ENCODE results near the gene CACNA1B. TPM values are rescaled to one million over a fixed set of nuclear protein-coding genes. Genes with fewer than 3 reads are reported as not detected.
"Not testable (repeated sequence)": the region's sequence is repeated elsewhere in the genome, so short reads cannot be mapped to it uniquely, and the experiment has no call there.

The CACNA1B gene
- total RNA-seq: under 1 TPM in 3 of 4 donors, not detected in 1; 0.04 to 0.13 (median 0.12) TPM

DNA sequence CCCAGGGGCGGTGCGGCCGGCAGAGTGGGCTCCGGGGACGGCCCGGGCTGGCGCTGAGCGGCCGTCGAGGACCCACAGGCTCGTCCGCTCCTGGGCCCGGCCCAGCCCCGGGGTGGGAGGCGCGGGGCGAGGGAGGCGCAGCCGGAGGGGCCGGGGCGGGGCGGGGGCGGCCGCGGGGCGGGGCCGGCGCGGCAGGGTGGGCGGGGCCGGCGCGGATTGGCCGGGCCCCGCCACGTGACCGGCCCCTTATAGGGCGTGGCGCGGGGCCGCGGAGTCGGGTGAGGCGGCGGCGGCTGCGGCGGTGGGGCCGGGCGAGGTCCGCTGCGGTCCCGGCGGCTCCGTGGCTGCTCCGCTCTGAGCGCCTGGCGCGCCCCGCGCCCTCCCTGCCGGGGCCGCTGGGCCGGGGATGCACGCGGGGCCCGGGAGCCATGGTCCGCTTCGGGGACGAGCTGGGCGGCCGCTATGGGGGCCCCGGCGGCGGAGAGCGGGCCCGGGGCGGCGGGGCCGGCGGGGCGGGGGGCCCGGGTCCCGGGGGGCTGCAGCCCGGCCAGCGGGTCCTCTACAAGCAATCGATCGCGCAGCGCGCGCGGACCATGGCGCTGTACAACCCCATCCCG, at the start of gene CACNA1B:
CACNA1B (plus strand) TSS at position 277 of the 617 bp plus-strand sequence; CDS start at position 429, 152 bp downstream.
- Histone ChIP-seq H3K4me3 (peak within 1 kb of the TSS in 1 of 2 donors; percentile 47), H3K4me1 (peaks cover 0 to 12% (median 5%) of the 10 kb centered on the region in 3 donors), H3K27me3 (peaks cover 81% of the 10 kb centered on the region)
- no CpG with 5 or more reads among the region's 95 CpGs for WGBS, 2 donors (ENCODE audit: low coverage in 1 of 2)
- H3K27ac ChIP-seq, ATAC-seq, H3K9me3 ChIP-seq, H3K36me3 ChIP-seq: not testable (repeated sequence)

DNA sequence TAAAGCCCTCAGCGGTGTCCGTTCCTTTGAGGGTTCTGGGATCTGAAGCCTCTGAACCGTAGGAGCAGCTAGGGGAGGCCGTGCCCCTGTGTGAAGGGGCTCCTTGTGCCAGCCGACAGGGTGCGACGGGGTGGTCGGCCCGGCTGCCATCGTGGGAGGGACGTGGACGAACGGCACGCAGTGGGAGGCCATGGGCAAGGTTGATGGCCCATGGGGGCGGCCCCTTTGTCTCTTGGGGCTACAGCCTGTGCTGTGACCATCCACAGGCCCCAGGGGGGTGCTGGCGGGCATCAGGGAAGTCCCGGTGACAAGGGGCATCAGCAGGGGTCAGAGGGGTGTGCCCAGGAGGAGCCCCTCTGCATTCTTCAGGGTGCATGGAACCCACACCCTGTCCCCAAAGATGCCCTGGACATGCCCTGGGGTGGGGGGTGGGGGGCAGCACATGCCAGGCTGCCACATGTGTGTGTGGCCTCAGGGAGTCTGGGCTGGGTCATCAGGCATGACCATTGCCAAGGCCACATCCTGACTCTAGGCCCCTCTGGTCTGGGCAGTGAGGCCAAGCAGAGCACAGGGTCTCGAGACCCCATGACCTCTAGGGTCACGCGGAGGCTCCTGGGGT, 49.6 kb upstream of the CACNA1B start:
- ATAC-seq: no peak
- Histone ChIP-seq H3K27me3 (no peaks in the 10 kb centered on the region), H3K36me3 (peaks cover 0 to 91% of the 10 kb centered on the region in 2 donors), H3K4me1 (no peaks in the 10 kb centered on the region), H3K9me3 (peaks cover 0 to 11% (median 0%) of the 10 kb centered on the region in 3 donors), H3K27ac (no peak overlapping the region), H3K4me3 (no peak overlapping the region)
- no peak for TF ChIP-seq EP300 (IDR thresholded peaks at IDR 0.05)
- no peak for TF ChIP-seq POLR2A (IDR thresholded peaks at IDR 0.05)
- TF ChIP-seq, protein P1, sequence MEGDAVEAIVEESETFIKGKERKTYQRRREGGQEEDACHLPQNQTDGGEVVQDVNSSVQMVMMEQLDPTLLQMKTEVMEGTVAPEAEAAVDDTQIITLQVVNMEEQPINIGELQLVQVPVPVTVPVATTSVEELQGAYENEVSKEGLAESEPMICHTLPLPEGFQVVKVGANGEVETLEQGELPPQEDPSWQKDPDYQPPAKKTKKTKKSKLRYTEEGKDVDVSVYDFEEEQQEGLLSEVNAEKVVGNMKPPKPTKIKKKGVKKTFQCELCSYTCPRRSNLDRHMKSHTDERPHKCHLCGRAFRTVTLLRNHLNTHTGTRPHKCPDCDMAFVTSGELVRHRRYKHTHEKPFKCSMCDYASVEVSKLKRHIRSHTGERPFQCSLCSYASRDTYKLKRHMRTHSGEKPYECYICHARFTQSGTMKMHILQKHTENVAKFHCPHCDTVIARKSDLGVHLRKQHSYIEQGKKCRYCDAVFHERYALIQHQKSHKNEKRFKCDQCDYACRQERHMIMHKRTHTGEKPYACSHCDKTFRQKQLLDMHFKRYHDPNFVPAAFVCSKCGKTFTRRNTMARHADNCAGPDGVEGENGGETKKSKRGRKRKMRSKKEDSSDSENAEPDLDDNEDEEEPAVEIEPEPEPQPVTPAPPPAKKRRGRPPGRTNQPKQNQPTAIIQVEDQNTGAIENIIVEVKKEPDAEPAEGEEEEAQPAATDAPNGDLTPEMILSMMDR (IDR thresholded peaks at IDR 0.05): no peak
- no peak for TF ChIP-seq POLR2AphosphoS5 (IDR thresholded peaks at IDR 0.05)
- WGBS, 2 donors (ENCODE audit: low coverage in 1 of 2): 100% methylated on average over 3 of the region's 20 CpGs; no CpG with 5 or more reads in 1 of the 2 donors

DNA sequence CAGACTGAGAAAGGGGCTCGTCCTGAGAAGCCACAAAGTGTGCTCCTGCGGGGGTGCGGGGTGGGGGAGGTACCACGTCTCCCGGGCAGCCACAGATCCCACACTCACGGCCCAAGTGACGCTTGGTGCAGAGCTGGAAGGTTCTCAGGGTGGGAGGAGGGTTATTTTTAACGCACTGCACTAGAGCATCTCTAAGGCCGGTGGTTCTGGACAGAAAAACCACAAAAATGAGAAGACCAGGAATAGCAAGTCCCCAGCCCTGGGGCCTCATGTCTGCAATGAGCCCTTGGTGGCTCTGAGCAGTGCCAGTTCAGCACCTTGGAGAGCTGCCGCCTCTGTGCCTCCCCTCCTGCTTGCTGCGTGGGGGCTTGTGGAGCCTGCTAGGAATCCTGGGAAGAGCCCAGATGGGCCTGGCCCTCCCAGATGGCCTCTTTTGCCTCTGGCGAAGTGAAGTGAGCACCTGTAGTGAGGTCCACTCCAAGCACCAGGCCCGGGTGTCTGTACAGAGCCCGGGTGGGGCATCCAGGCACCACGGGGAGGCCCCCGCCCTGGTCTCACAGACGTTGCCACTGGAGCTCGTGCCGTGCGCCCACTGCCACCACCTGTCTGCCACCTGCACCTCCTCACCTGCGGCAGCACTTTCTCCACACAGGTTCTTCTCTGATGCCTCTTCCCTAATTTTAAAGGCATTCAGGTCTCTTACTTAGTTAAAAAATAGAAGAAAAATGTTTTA, 48.9 kb upstream of the CACNA1B start:
- peaks cover 0 to 91% of the 10 kb centered on the region in 2 donors for H3K36me3 ChIP-seq
- H3K9me3 ChIP-seq: peaks cover 0 to 11% (median 0%) of the 10 kb centered on the region in 3 donors
- TF ChIP-seq EP300 (IDR thresholded peaks at IDR 0.05) (no peak), POLR2A (IDR thresholded peaks at IDR 0.05) (no peak)
- no peak overlapping the region for H3K4me3 ChIP-seq
- no peak overlapping the region for H3K27ac ChIP-seq
- ATAC-seq: no peak
- H3K27me3 ChIP-seq: no peaks in the 10 kb centered on the region
- 80 to 86% methylated on average over 2 to 6 of the region's 21 CpGs for WGBS, 2 donors (ENCODE audit: low coverage in 1 of 2)
- H3K4me1 ChIP-seq: no peaks in the 10 kb centered on the region

DNA sequence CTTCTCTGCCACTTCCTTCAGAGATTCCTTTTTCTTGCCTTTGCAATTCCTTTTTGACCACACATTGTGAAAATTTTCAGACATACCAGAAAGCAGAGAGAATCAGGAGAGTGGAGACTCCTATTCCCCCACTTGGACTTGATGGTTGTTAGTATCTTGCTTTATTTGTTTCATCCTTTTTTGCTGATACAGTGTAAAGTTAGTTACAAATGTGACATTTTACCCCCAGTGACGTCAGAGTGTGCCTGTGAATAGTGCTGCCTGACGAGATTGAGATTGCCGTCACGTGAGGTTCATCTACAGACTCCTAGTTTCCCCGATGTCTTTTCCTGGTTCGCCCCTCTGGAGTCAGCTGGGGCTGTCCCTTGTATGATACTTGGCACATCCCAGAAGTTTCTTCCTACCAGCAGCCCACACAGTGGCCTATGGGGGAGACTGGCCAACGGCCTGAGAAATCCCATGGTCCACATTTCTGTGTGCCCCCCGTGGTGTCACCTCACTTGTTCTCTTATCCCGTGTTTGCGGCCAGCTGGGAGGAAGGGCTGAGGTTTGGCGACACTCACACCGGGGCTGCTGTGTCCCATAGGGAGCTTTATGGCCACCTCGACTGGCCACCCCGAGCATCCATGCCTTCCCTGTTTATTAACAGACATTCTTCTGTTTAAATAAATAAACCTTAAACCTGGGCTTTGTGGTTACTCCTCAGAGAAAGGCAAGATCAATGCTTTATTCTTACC, 48.2 kb upstream of the CACNA1B start:
- no peak for TF ChIP-seq EP300 (IDR thresholded peaks at IDR 0.05)
- no peak for TF ChIP-seq POLR2A (IDR thresholded peaks at IDR 0.05)
- TF ChIP-seq, protein P1 (IDR thresholded peaks at IDR 0.05): no peak
- no peak for TF ChIP-seq POLR2AphosphoS5 (IDR thresholded peaks at IDR 0.05)
- WGBS, 2 donors (ENCODE audit: low coverage in 1 of 2): 90 to 94% methylated on average over 6 to 14 of the region's 14 CpGs
- Histone ChIP-seq H3K4me3 (no peak overlapping the region), H3K36me3 (peaks cover 0 to 91% of the 10 kb centered on the region in 2 donors), H3K27me3 (no peaks in the 10 kb centered on the region), H3K9me3 (peaks cover 0 to 11% (median 0%) of the 10 kb centered on the region in 3 donors), H3K27ac (no peak overlapping the region), H3K4me1 (no peaks in the 10 kb centered on the region)
- ATAC-seq: no peak

DNA sequence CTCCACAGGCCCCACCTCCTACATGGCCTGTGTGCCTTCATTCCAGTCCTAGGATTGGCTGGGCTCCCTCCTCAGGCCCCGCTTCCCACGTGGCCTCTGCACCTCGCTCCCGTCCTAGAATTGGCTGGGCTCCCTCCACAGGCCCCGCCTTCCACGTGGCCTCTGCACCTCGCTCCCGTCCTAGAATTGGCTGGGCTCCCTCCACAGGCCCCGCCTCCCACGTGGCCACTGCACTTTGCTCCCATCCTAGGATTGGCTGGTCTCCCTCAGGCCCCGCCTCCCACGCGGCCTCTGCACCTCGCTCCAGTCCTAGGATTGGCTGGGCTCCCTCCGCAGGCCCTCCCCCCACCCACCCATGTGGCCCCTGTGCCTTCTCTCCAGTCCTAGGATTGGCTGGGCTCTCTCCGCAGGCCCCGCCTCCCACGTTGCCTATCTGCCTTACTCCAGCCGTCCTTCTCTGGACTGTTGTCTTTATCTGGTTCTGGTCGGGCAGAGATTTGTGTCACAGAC, 45.3 kb upstream of the CACNA1B start:
- no peaks in the 10 kb centered on the region for H3K9me3 ChIP-seq
- no peak for ATAC-seq
- H3K4me3 ChIP-seq: no peak overlapping the region
- TF ChIP-seq EP300 (IDR thresholded peaks at IDR 0.05): no peak
- WGBS, 2 donors (ENCODE audit: low coverage in 1 of 2): 95% methylated on average over 6 to 16 of the region's 20 CpGs
- no peaks in the 10 kb centered on the region for H3K27me3 ChIP-seq
- no peak overlapping the region for H3K27ac ChIP-seq
- peaks cover 0 to 91% of the 10 kb centered on the region in 2 donors for H3K36me3 ChIP-seq
- H3K4me1 ChIP-seq: no peaks in the 10 kb centered on the region

Data from gastroesophageal sphincter (tissue), 4 donors.